Activated T-helper 9 cell treated with anti-CD3 and anti-CD28 coated beads, Interleukin-2, amount 50 U/mL, for 16 hours (primary cell): ENCODE data around the gene C1D.

Experiments
- DNase-seq: peaks from one replicate; pipeline ENCODE4 v3.0.0-alpha.2; 2020; ENCODE audit warnings: low read depth

The C1D gene

DNA sequence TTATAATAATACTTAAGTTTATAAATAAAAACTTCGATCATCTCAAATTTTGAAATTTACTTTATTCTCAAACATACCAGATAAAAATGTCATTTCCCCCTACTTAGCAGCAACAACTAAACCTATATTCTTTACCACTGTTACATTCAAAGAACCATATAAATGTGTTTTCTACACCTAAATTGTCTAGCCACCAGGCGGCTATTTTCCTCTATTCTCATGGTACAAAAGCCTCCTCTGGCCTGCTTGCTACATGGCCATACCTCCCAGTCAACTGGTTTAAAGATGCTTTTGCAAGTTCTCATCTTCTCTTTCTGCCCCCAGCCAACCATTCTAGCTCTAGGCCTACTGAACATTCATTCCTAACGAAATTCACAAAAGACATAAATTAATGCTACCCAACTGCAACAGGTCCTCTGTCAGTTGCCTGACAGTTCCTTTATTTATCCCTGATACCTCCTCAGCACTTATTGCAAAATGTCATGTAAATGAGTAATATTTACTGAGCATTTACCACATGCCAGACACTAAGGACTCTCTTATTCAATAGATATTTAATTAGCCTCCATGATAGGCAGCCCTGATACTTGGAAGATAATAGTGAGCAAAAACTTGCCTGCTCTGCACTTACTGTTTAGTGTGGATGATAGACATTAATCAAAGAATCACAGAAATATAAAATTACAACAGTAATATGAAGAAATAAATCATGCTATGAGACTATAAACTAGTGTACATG is 5.0 kb downstream of the C1D start:
- no peak for DNase-seq

DNA sequence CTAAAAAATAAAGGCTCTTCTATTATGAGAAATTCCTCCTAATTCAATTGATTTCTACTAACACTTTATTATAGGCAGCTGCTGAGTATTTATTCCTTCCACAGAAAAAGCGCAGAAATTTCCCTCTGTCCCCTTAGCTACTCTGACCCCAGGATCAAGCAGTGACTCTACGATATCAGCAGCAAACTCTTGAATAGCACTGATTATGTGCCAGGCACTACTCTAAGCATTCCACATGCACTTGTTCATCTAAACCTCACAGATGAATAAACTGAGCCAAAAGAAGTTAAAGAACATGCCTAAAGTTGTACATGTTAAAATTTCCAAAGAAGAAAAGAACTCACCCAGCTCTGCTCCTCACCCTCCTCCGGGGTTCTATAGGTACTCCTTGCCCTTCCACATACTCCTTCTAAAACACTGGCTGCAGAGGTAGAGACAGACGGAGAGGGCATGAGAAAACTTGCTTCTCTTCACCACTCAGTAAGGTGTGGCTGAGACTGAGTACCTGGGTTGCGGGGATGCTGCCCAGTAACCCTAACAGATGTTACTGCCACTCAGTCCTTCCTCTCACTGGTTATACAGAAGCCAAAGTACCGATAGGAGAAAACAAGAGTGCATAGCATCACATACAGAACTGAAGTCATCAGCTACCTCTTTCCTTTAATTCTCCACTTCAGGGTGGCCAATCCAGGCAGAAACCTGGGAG is 9.9 kb downstream of the C1D start:
- no peak for DNase-seq

DNA sequence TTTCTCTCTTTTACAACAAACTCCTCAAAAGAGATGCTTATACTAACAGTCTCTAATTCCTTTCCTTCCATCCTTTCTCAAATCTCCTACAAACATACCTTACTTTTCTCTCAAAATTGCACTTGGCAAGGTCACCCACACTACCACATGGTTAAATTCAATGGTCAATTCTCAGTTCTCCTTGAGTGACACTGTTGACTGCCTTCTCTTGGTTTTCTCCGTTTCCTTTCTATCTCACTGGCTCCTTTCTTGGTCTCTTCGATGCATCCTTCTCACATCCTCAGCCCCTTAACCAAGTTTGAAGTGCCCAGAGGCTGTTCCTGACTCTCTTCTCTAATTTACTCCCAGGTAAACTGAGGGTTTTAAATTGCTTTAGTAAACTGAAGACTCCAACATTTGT is 12.5 kb downstream of the C1D start:
- no peak for DNase-seq

DNA sequence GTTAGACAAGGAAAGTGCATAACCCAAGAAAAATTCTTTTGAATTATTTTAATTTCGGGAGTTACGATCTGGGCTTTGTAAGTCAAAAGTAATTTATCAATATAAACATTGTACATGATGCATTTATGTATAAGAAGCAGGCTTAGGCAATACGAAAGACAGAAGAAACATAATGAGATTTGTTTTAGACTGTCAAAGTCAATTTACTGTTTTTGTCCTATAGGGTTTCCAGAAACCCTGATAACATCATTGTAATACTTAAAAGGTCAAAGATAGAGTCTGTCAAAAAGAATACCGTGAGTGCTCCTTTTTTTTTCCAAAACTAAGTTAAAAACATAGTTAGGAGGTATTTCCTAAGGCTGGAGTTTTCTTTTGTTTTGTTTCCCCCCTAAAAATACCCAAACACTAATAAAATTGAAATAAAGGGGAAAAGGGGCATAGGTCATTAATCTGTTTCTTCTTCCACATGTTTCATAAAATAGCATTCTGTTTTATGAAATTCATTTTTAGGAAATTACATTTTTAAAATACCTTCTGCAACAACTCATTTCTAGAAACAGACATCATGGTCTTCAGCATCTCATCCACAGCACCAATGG is 16.1 kb downstream of the C1D start:
- no peak for DNase-seq

DNA sequence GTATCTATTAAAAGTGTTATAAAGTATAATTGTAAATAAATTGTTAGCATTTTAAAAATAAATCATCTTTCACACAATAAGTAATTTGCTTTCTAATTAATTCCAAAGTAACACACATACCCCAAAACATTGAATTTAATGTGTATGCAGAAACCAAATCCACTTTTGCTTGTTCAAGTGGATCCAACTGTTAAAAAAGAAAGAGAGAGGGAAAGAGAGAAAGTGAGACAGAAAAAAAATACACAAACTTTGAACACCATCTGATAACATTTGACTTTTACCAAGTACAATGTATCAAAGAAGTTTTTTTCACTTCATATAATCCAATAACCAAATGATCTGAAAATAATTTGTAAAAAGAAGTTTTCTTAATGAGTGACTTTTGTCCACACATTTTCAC is 16.6 kb downstream of the C1D start:
- DNase-seq: no peak

DNA sequence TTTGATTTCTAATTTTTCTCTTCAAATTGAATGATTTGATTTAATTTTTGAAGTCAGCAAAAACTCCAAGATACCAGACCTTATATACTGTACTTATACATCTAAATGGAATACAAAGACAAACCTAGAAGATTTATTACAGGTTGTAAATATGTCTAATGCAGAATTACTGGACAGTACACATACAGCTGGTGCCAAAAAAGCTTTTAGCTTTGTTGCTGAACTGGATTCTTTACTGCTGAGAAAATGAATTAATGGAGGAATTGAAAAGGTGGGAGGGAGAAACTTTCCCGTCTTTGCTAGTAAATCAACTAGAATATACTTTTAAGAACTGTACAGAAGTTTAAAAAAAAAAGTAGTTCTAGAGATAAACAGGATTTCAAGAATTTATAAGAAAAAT is 17.5 kb downstream of the C1D start:
- DNase-seq: no peak

DNA sequence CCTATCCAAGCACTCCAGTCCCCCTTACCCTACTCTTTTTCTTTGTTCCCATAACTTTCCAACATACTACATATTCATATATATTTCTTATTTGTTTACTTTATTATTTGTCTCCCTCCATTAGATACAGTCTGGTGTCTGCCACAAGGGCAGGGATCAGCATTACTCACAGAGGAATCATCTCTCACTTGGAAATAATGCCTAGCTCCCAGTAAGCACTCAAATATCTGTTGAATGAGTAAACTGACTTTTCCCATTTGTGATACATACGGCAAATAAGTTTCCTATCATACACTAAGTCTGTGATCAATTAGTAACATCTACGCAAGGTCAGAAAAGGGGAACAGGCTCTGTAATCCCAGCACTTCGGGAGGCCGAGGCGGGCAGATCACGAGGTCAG is 18.7 kb downstream of the C1D start:
- DNase-seq: no peak

DNA sequence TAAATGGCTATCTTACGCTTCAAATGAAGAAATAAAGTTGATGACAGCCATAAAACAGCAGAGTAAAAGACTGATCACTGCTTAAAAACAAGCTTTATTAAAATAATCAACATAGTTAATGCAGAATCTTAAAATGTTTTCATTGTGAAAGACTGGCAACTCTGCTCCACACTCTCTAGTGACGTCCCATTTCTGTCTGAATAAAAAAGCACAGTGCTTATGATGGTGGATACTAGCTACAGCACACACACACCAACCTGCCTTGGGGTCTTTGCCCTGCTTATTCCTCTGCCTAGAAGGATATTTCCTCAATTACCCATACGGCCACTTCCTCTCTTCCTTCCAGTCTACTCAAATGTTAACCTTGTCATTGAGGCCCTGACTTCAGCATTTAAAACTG is 19.1 kb downstream of the C1D start:
- DNase-seq: no peak

DNA sequence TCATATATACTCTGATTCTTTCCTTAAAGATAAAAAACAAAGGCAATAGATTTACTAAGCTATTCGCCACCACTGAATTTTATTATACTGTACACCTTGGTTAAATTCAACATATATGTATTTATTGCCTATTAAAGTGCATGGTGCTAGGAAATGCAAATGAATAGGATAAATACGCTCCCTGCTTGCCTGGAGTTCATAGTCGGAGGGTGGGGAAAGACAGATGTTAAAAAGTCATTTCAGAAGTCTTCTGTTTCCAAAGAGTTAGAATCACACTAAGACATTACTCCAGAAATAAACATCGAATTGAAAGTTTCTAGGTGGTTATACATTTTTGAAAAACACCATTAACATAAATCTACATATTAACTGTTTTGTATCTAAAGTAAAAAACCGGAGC is 19.8 kb downstream of the C1D start:
- DNase-seq: no peak

DNA sequence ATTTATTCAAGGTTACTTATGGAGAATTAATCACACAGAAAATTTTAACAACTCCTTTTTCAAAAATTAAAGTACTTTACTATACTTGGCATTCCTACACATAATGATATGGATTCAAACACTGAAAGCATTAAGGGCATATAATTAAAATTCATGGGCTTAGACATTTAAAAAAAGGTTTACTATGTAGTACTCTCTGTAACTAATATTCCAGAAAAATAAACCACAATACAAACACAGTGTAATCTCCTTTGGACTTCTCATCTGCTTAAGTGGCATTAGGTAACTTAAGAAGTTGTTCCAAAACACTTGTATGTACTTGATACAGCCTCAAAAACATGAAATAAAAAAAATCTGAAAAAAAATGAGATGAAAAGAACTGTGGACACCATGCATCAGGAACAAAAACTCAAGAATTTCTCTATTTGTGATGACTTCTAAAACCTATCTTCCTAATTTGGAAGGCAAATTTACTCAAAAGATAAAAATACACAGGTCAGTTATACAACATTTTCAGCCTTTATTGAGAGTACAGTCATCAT is 21.0 kb downstream of the C1D start:
- DNase-seq: no peak

DNA sequence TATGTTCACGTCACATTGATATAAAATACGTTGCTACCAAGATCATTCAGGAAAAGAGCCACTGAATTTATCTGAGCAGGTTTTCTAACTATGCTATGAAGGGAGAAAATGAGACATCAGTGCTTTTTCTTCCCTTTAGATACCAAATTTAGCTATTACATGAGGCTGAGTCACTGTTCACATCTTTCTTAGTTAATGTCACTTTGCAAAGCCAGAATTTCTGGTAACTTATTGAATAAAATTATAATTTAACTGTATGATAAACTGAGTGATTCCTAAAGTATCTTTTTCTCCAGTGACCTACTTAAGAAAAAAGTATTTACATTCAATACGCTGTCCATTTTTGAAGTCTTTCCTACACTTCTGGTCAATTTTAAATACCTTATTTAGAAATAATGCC is 22.7 kb downstream of the C1D start:
- DNase-seq: no peak

DNA sequence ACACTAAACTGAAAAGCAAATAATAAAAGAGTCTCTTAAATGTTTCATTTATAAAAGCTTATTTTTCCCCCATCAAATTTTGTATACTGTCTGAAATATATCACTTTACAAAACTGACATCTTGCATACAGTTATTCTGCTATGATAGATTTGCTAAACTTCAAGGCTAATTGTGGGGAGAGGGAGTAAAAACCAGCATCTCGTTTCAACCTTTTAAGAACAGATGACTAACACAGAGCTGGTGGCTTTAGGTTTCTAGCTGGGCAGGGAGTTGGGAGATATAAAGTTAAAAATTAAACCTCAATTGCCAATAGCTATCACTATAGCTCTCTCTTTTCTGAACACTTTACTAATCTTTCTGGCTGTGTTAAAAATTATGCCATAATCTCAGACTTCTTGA is 23.5 kb downstream of the C1D start:
- DNase-seq: no peak

DNA sequence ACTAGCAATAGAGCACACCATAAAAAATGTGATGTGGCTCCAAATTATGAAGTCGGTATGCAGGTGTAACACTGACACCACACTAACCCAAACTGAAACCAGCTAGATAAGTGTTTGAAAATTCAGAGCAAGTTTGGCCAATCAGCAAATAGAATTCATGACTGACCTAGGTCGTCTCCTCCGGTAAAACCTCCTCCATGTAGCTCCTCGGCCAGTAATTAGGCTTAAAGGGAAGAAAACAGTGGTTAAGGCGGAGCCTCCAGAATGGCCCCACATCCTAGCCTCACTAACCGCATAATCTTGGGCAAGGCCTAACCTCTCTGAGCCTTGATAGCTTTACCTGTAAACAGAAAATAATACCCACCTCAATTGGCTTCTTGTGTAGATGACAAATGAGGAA is 30.1 kb downstream of the C1D start:
- DNase-seq: no peak

DNA sequence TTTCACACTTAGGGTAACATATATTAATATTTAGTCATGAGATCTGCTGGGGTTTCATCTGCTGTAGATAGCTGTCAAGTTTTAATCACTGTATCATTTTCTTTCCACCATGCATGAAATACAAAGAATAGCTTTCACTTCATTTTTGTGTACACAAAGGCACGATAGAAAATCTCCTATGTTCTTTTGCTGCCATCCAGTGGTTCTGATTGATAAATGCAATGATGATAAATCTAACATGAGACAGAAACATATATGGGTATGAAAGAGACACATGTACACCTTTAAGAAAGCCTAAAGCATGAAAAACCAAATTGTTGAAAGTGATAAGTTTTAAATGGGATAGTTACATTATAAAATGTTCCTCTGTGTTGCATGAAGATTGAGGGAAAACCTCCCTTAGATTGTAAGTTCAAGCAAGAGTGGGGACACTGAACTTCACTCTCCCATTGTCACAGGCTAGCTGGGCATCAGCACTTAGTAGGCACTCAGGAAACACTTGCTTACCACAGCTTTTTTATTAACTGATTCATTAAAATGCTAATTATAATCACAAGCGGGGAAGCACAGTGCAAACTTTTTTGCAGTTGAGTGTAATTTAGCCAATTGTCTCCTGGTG is 31.2 kb downstream of the C1D start:
- DNase-seq: no peak

DNA sequence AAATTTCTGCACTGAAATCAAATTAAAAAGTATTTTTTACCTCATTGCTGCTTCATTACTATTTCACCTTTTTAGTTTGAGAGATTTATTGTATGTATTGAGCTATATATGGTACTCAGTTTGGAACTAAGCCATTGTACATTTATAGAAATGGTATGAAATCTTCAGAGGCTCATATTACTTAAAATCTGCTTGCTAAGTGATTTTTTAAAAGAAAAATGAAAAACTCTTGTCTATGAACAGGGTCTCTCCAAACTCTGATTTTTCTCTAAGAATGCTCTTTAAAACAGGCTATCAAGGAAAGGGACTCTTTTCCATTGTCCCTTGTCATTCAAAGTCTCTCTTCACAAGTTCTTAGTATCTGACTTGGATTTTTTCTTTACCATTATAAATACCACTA is 31.8 kb downstream of the C1D start:
- DNase-seq: no peak

DNA sequence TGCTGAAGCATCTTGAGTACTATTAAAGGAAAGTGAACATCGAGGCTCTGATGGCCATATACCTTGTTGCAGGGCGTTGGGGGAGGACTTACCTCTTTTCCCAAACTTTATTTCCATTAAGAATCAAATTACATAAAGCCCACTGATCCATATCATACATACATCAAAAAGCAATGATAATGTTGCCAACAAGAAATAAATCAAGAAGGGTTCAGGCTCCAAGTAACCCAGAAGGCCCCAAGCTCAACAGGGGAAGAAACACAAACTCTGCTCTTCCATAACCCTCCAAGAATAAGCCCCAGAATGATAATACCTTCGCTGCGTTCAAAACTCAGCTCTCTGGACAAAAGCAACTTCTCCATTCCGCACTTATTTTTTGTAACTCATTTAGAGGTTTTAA is 32.3 kb downstream of the C1D start:
- DNase-seq: no peak

DNA sequence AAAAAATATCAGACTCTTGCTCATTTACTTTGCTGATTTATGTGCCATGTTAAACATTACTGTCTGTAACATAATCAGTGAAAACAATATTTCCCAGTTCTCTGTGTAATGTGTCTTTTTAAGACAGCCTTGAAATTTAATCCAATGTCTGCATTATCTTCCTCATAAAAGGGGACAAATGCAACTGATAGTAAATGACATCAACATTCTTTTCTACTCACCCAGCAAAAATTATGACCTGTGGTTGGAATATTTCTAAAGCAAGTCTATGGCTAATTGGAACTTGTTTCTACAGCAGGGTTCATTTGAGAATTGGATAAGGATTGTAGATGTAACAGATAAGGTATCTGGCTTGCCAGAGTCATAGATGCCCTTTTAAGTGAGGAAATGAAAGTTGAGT is 34.8 kb downstream of the C1D start:
- DNase-seq: no peak

DNA sequence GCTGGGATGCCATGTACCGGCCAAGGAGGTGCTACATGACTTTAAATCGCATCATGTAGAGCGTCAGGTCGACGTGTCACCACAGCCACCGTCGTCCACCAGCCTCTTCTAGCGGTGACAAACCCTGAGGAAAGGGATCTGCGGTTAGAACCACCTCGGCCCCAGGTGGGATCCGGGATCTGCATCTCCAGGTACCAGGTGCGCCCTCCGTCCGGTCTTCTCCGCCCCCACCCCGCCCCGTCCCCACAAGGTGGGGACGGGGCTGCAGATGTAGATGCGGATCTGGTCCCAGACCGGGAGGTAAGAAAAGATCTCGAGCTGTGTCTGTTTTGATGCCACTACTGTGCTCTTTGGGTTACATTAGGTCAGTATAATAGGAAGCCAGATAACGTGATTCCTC is 38.4 kb downstream of the C1D start:
- no peak for DNase-seq

DNA sequence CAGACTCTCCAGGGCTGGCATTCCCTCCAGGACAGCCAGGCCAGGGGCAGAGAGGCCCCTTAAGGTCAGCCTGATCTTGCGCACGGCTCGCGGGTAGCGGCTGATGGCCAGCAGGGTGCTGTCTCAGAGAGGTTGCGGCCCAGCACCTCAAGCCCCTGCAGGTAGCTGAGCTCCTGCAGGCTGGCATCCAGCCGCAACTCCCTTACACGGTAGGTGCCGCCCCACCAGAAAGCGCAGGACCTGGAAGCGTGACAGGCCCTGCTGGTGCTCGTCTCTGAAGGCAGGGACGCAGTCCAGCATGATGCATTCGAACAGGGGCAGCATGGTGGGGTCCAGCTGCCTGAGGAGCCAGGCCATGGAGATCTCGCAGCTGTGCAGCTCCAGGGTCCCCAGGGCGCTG is 38.9 kb downstream of the C1D start:
- no peak for DNase-seq

DNA sequence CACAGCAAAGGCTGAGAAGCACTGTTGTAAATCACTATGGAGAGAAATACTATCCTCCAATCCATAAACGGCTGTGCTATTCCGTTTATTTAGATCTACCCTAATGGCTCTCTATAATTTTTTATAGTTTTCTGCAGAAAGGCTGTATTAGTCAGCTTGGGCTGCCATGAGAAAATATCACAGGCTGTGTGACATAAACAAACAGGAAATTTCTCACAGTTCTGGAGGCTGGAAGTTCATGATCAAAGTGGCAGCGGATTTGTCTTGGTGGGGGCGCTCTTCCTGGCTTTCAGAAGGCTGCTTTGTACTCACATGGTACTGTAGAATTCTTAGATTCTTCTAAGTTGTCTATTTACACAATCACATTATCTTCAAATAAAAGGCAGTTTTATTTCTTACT is 44.1 kb downstream of the C1D start:
- no peak for DNase-seq

DNA sequence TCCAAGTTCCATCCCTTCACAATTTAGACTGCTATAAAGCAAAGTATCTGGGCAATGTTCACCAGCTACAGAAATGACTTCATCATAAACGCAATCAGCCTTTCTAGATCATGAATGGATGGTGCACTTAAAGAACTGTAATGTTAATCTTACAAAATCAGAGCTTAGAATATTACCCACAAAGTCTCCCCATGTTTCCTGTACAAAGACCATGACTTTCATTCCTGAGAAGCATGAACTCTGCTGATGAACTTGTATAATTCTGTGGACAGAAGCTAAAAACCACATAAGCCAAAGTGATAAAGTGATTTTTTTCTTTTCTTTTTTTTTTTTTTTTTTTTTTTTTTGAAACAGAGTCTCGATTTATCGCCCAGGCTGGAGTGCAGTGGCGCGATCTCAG is 53.3 kb downstream of the C1D start:
- no peak for DNase-seq

DNA sequence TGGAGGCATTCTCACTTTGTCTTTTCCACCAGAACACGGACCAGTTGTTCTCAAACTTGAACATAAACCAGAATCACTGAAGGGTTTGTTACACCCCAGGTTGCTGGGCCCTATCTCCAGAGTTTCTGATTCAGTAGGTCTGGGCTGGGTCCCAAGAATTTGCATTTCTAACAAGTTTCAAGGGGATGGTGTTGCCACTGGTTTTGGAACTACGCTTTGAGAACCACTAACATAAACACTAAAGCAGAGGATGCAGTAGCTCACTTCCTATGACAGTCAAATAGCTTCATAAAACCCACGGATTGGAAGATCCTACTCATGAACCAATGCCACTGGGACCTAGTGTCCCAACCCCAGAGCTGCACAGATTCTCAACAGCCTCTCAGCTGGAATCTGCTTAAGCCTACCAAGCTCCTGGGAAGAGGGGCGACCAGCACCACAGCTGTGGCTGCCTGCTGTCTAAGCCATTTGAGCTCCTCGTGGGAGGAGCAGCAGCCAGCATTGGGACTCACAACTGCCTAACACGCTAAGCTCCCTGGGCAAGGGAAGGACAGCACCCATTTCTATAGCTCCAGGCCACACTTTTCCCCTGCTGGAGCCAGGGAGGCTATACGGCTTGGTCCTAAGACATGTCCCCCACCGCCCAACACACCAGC is 62.5 kb downstream of the C1D start:
- no peak for DNase-seq
